Epithelial cell of esophagus (primary cell): ENCODE data around the gene PIK3R5.

ENCODE experiments used
- DNase-seq: peaks from one replicate; pipeline ENCODE4 v3.0.0; 2010; ENCODE audit warnings: low read depth
- H3K4me3 ChIP-seq: 2 replicates; pipeline ENCODE4 v1.5.1; 2011; ENCODE audit warnings: mild to moderate bottlenecking, low read length, control low read depth
- TF ChIP-seq, protein P1 (sequence below): IDR thresholded peaks from 2 replicates; pipeline ENCODE4 v1.5.1; 2011; ENCODE audit warnings: low read depth, mild to moderate bottlenecking, low read length, control low read depth, inconsistent platforms; ENCODE audit not compliant: insufficient read depth; ENCODE audit errors: missing control alignments

The PIK3R5 gene

DNA sequence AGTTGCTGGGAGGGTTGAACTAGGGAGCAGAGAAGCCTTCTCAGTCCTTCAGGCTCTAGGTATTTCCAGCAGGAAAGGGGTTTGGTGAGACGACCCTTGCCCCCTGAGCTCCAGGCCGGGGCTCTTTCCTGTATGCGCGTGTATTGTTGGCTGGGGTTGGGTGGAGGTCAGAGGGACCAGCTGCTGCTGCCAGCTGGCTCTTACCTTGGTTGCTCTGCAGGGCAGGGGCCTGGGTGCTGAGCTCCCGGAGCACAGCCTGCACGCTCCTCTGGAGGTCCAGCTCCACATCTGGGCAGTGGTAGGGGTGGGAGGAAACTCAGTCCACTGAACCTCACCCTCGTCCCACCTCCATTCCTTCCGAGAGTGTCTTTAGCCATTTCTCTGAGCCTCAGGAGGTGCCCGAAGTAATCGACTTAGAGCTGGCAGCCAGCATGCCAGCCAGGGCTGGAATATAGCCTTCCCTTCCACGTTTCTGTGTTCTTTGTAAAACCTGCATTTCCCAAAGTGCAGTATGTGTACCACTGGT lies 126.0 kb downstream of the PIK3R5 start:
- H3K4me3 ChIP-seq = no peak overlapping the region
- TF ChIP-seq, protein P1, sequence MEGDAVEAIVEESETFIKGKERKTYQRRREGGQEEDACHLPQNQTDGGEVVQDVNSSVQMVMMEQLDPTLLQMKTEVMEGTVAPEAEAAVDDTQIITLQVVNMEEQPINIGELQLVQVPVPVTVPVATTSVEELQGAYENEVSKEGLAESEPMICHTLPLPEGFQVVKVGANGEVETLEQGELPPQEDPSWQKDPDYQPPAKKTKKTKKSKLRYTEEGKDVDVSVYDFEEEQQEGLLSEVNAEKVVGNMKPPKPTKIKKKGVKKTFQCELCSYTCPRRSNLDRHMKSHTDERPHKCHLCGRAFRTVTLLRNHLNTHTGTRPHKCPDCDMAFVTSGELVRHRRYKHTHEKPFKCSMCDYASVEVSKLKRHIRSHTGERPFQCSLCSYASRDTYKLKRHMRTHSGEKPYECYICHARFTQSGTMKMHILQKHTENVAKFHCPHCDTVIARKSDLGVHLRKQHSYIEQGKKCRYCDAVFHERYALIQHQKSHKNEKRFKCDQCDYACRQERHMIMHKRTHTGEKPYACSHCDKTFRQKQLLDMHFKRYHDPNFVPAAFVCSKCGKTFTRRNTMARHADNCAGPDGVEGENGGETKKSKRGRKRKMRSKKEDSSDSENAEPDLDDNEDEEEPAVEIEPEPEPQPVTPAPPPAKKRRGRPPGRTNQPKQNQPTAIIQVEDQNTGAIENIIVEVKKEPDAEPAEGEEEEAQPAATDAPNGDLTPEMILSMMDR = no peak
- no peak for DNase-seq

DNA sequence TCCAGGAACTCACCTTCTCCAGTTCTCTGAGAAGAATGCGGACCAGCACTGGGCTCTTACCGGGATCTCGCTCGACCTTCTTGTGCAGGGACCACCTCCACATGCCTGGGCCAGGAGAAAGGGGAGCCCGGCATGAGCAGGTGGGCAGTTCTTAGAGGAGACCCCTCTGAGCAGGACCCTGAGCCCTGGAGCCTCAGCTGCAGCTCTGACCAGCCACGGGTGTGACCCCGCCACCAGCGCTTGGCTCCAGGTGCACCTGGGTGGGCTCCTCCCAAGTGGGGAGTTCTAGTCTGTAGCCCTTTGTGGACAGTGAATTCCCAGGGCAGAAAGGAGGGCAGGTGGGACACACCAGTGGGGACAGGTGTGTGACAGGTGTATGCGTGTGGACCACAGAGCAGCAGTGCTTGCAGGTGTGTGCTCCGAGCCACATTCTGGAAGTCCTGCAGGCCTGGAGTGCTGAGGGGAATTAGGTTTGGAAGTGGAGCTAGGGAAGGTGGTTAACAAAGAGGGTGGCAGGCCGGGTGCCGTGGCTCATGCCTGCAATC lies 126.9 kb downstream of the PIK3R5 start:
- TF ChIP-seq, protein P1 = no peak
- DNase-seq = no peak
- no peak overlapping the region for H3K4me3 ChIP-seq

DNA sequence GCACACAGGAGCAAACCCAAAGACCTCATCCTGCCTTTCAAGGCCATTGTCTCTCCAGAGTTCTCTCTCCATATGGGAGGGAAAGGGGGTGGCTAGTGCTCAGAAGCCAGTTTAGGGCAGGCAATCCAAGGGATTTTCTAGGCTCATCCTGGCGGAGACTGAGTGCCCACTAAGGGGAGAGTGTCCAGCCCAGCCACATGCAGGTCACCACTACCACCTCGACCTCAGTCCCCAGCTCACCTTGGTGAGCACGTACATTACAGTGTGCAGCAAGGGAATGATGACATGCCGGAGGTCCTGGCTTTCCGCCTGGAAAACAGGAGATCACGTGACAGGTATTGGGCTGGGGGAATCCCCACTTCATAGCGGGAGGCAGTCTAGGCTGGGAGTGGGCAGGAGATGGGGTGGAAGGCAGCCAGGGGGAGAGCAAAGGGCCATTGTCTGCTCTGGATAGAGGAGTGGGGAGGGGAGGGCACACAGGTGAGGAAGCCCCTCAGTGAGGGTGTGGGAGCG lies 127.9 kb downstream of the PIK3R5 start:
- no peak for DNase-seq
- H3K4me3 ChIP-seq = no peak overlapping the region
- TF ChIP-seq, protein P1 = no peak

DNA sequence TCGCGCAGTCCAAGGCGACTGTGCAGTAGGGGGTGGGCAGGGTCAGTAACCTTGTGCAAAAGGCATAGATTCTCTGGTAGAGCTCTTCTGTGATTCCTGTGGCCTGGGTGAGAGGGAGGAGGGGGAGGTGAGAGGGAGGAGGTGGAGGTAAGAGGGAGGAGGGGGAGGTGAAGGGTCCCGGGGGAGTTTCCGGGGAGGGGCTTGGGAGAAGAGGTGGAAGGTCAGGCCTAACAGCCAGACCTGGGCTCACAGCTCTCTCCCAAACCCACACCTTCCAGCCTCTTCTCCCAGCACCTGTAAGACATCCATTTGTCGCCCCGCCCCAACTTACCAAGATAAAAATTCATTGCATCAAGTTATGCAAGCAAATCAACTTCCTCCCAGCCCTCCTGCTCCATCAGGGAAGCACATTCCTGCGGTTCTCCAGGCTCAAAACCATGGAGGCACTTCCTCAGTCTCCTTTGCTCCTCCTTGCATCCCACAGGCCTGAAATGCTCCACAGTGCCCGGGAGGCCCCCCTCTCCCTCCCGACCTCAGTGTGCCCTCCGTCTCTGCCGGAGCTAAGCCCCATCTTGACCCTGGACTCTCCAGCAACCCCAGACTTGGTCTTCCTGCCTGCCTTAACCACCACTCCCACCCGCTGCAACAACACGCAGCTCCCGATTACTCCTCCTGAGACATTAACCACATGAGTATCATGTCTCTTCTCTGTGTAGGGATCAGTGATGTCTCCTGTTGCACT lies 128.5 kb downstream of the PIK3R5 start:
- TF ChIP-seq, protein P1 = no peak
- no peak overlapping the region for H3K4me3 ChIP-seq
- DNase-seq = no peak

DNA sequence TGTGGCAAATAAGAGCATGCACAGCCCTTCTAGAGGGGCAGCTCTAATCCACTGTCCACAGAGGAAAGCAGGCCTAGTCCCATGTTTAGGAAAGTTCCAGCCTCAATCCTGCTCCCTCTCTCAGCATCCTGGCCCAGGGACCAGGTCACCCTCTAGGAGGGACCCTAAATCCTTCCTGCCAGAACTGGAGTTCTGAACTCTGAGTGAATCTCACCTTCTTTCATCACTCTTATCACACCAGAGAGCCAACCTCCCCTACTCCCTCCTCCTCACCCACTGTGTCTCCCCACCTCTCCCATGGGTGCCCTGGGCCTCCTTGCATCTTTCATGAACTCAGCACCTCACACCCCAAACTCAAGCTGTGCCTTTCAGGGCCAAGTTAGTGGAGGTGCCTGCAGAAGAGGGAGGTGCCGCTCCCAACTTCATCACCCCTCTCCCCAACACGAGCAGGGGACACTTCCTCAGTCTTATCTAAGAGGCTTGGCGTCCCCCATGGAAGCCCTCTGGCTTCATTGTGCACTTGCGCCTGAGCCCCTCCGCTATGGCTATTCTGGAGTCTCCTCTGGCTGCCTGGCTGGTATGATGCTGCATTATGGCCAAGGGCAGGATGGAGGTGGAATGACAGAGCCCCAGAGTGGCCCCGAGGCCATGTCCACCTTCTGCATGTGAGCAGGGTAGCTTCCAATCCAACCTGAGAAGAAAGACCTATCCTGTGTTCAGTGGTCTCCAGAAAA lies 129.7 kb downstream of the PIK3R5 start:
- TF ChIP-seq, protein P1 = no peak
- H3K4me3 ChIP-seq = no peak overlapping the region
- DNase-seq = no peak

DNA sequence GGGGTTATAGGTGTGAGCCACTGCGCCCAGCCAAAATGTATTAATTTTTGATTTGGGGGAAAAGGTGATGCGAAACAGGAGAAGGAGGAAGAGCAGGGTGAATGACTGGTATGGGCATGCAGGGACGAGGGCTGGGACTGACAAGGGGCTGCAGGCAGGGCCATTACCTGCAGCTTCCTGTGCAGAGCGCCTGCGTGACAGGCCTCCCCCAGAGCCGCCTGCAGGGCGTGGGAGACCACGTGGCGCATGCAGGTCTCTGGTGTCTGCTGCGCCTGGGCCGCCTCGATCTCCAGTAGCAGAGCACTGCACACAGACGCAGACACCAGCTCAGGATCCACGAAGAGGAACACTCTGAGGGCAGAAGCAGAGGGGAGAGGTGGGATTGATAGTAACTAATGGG lies 130.4 kb downstream of the PIK3R5 start:
- TF ChIP-seq, protein P1 = no peak

More for the DNA sequence above, 130.4 kb downstream of the PIK3R5 start:
- DNase-seq = no peak
- H3K4me3 ChIP-seq = no peak overlapping the region
